Myocyte (in vitro differentiated cells): Measurements from ENCODE around the gene TEAD2. TPM values are rescaled to one million over a fixed set of nuclear protein-coding genes. Genes with fewer than 3 reads are reported as not detected.

ENCODE experiments used
- DNase-seq: peaks from one replicate; pipeline ENCODE4 v3.0.0-alpha.2; 2012; ENCODE audit warnings: low read depth
- polyA plus RNA-seq: library from polyadenylated mRNA; unstranded; fragments of >200 nt; gene quantifications from one replicate; pipeline ENCODE4 v1.2.1, GENCODE V29; 2012; ENCODE audit warnings: missing spikeins
- total RNA-seq: library from RNA; depleted of rRNA; stranded (reverse); fragments of >200 nt; gene quantifications from 2 replicates; pipeline ENCODE4 v1.2.3, GENCODE V29; 2014

The TEAD2 gene
- total RNA-seq, result 43.8 and 45.3 TPM in 2 replicates
- 34.8 TPM for polyA plus RNA-seq

GRCh38 chr19:49362048-49362928, at the start of gene TEAD2:
TSS of gene TEAD2 (minus strand) at chr19:49362416. CDS start at chr19:49360075, 2,341 bp downstream.
- peak; percentile 69 for DNase-seq

GRCh38 chr19:49411681-49412326, 49.6 kb upstream of the TEAD2 start:
- DNase-seq, result no peak

- DNase-seq, result no peak
Observed at GRCh38 chr19:49409441-49410029, 47.3 kb upstream of the TEAD2 start.

GRCh38 chr19:49408816-49409440, 46.7 kb upstream of the TEAD2 start:
- no peak for DNase-seq

GRCh38 chr19:49407482-49408015, 45.3 kb upstream of the TEAD2 start:
- DNase-seq, result no peak

- no peak for DNase-seq
Observed at GRCh38 chr19:49407079-49407478, 44.9 kb upstream of the TEAD2 start.

- no peak for DNase-seq
Observed at GRCh38 chr19:49403404-49404187, 41.4 kb upstream of the TEAD2 start.

GRCh38 chr19:49400029-49400428, 37.8 kb upstream of the TEAD2 start:
- DNase-seq, result no peak

- DNase-seq, result no peak
Observed at GRCh38 chr19:49398931-49399330, 36.7 kb upstream of the TEAD2 start.

GRCh38 chr19:49398001-49398615, 35.9 kb upstream of the TEAD2 start:
- no peak for DNase-seq

- DNase-seq, result no peak
Observed at GRCh38 chr19:49396738-49397505, 34.7 kb upstream of the TEAD2 start.

- no peak for DNase-seq
Observed at GRCh38 chr19:49395581-49396407, 33.6 kb upstream of the TEAD2 start.

- DNase-seq, result no peak
Observed at GRCh38 chr19:49393881-49394280, 31.7 kb upstream of the TEAD2 start.

GRCh38 chr19:49391581-49392399, 29.6 kb upstream of the TEAD2 start:
- peak; percentile 80 for DNase-seq

- no peak for DNase-seq
Observed at GRCh38 chr19:49390929-49391359, 28.7 kb upstream of the TEAD2 start.

GRCh38 chr19:49390131-49390928, 28.1 kb upstream of the TEAD2 start:
- no peak for DNase-seq

GRCh38 chr19:49389406-49389805, 27.2 kb upstream of the TEAD2 start:
- DNase-seq, result no peak
